HEK293T (cell line): ENCODE measurements around the gene MRTO4.

Experiments
- ARNT ChIP-seq: fragments of 450-650 bp; IDR thresholded peaks from 2 replicates; pipeline ENCODE4 v1.6.1; 2017; ENCODE audit warnings: mild to moderate bottlenecking
- BHLHE40 ChIP-seq: fragments of 450-650 bp; IDR thresholded peaks from 2 replicates; pipeline ENCODE4 v1.6.1; 2016; ENCODE audit warnings: mild to moderate bottlenecking, moderate library complexity, borderline replicate concordance
- CTBP1 ChIP-seq: fragments of 450-650 bp; IDR thresholded peaks from 2 replicates; pipeline ENCODE4 v1.6.1; 2016; ENCODE audit warnings: borderline replicate concordance
- ELF4 ChIP-seq: fragments of 450-650 bp; IDR thresholded peaks from 2 replicates; pipeline ENCODE4 v1.6.1; 2017; ENCODE audit warnings: antibody characterized with exemption
- FOXK2 ChIP-seq: fragments of 450-650 bp; IDR thresholded peaks from 2 replicates; pipeline ENCODE4 v1.6.1; 2016; ENCODE audit warnings: mild to moderate bottlenecking
- HDGF ChIP-seq: fragments of 450-650 bp; IDR thresholded peaks from 2 replicates; pipeline ENCODE4 v1.6.1; 2017; ENCODE audit warnings: antibody characterized with exemption, borderline replicate concordance
- L3MBTL2 ChIP-seq: fragments of 450-650 bp; conservative IDR thresholded peaks from 2 replicates; pipeline ENCODE4 v1.6.1; 2016; ENCODE audit warnings: mild to moderate bottlenecking
- NFRKB ChIP-seq: fragments of 450-650 bp; IDR thresholded peaks from 2 replicates; pipeline ENCODE4 v1.6.1; 2016; ENCODE audit warnings: mild to moderate bottlenecking, moderate library complexity
- SP1 ChIP-seq: fragments of 450-650 bp; IDR thresholded peaks from 2 replicates; pipeline ENCODE4 v1.6.1; 2017
- SUZ12 ChIP-seq: fragments of 450-650 bp; IDR thresholded peaks from 2 replicates; pipeline ENCODE4 v1.6.1; 2016; ENCODE audit warnings: mild to moderate bottlenecking
- ZNF384 ChIP-seq: fragments of 450-650 bp; IDR thresholded peaks from 2 replicates; pipeline ENCODE4 v1.6.1; 2016

DNA sequence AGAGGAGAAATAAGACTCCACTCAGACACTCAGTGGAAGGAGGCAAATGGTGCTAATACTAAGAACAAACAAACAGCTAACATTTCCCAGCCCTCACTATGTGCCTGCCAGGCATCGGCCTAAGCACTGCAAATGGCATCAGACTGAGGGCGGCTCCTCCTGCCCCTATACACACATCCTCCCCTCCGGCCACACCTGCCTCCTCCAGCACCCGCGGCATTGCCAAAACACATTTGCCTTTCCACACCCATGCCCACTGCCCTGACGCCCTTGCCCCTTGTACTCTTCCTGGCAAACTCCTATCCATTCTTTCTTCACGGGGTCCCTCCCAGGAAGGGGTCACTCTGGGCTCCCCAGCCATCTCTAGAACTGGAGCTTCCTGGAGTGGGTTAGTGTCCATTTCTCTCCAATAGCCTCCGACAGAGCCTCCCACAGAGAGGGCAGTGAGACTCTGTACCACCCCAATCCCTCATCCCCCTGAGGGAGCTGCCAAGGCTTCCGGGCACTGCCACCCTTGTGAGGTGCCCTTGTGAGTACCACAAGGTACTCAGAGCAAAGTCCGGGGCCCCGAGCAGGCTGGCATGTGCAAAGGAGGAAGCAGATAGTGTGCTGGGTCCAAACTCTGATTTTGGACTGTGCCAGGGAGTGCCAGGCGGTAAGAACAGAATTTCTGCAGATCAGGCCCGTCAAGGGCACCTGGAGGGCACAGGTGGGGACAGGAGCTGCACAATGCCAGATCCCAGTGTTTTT lies 36.0 kb downstream of the MRTO4 start:
- TF ChIP-seq CTBP1 (no peak), SUZ12 (no peak), HDGF (no peak), NFRKB (no peak), ZNF384 (no peak), FOXK2 (no peak), SP1 (no peak), ELF4 (no peak), ARNT (no peak), BHLHE40 (no peak), L3MBTL2 (no peak)
